Endodermal cell (in vitro differentiated cells): ENCODE data around the gene PYROXD2. TPM values are rescaled to one million over a fixed set of nuclear protein-coding genes. Genes with fewer than 3 reads are reported as not detected.

ENCODE experiments used
- DNase-seq: peaks from one replicate; pipeline ENCODE4 v3.0.0-alpha.2; 2017
- H3K27ac ChIP-seq: 2 replicates; pipeline ENCODE4 v1.5.1; 2013; ENCODE audit warnings: mild to moderate bottlenecking, low read depth, low read length, moderate library complexity
- H3K27me3 ChIP-seq: 2 replicates; pipeline ENCODE4 v1.6.1; 2013; ENCODE audit warnings: mild to moderate bottlenecking, low read length, moderate library complexity; ENCODE audit not compliant: insufficient read depth, control insufficient read depth, poor library complexity, severe bottlenecking
- H3K36me3 ChIP-seq: 2 replicates; pipeline ENCODE4 v1.7.0; 2013; ENCODE audit warnings: mild to moderate bottlenecking, low read length, moderate library complexity; ENCODE audit not compliant: control insufficient read depth, insufficient read depth
- H3K4me1 ChIP-seq: one replicate; pipeline ENCODE4 v1.7.0; 2013; ENCODE audit warnings: low read length; ENCODE audit not compliant: control insufficient read depth, insufficient read depth
- H3K4me3 ChIP-seq: 2 replicates; pipeline ENCODE4 v1.5.1; 2013; ENCODE audit warnings: mild to moderate bottlenecking, low read length, moderate library complexity
- H3K9ac ChIP-seq: 2 replicates; pipeline ENCODE4 v1.6.1; 2013; ENCODE audit warnings: mild to moderate bottlenecking, low read length, moderate library complexity; ENCODE audit not compliant: poor library complexity, severe bottlenecking; ENCODE audit errors: extremely low read depth
- H3K9me3 ChIP-seq: 2 replicates; pipeline ENCODE4 v1.6.1; 2013; ENCODE audit warnings: mild to moderate bottlenecking, low read length, moderate library complexity; ENCODE audit not compliant: control insufficient read depth
- H3K27ac Mint-ChIP-seq: 2 replicates; pipeline ENCODE4 v1.8.0; 2020; ENCODE audit warnings: mixed read lengths
- H3K27me3 Mint-ChIP-seq: 2 replicates; pipeline ENCODE4 v1.8.0; 2021; ENCODE audit warnings: mild to moderate bottlenecking, mixed read lengths; ENCODE audit not compliant: insufficient read depth
- H3K36me3 Mint-ChIP-seq: 2 replicates; pipeline ENCODE4 v1.8.0; 2020; ENCODE audit warnings: low read depth, mixed read lengths
- H3K4me1 Mint-ChIP-seq: 2 replicates; pipeline ENCODE4 v1.8.0; 2020; ENCODE audit warnings: mixed read lengths
- H3K4me3 Mint-ChIP-seq: 2 replicates; pipeline ENCODE4 v1.8.0; 2020; ENCODE audit warnings: mild to moderate bottlenecking, moderate library complexity, mixed read lengths
- H3K9me3 Mint-ChIP-seq: 2 replicates; pipeline ENCODE4 v1.8.0; 2020; ENCODE audit warnings: mild to moderate bottlenecking, mixed read lengths
- CTCF ChIP-seq: fragments of 200-600 bp; sonication (generic); conservative IDR thresholded peaks from 2 replicates; pipeline ENCODE4 v1.5.0; 2021; ENCODE audit warnings: antibody characterized with exemption, mild to moderate bottlenecking
- WGBS, 2 experiments: methylation state at CpG; one replicate each; pipeline versions ENCODE4 v1.1.5 to v1.1.7; 2013; ENCODE audit warnings: missing lambda C conversion rate in 2 of 2, mixed read lengths in 1 of 2; ENCODE audit not compliant: insufficient coverage in 1 of 2, insufficient read length in 1 of 2; 5-methylcytosine and 5-hydroxymethylcytosine counted together
- total RNA-seq, 2 donors: library from RNA; stranded (reverse); fragmentation: NEBNext Ultra II Directional in 1 of 2; extraction: Animal tissue kit (Norgen Biotek cat#: 25700) in 1 of 2; gene quantifications; 2 replicates in 1 of 2; 3 replicates in 1 of 2; pipeline ENCODE4 v1.2.1, GENCODE V29; 2021

The PYROXD2 gene
- total RNA-seq, 2 donors from 2014 or later: 9.2 to 9.5 TPM

DNA sequence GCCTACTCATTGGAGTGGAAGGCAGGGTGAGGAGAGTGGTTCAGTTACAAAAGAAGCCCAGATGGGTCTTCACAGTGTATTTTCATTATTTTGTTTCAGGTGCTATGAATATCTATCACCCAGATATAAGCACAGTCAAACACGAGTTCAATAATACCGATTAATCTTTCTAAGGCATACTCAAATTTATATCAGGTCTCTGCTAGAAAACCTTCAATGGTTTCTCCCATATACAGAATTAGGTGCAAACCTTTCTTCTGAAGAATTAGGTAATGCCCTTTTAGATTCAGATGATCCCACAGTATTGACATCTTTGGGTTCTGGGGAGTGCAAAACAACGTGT is 46.5 kb upstream of the PYROXD2 start:
- 96 to 100% methylated on average over 1 to 3 of the region's 3 CpGs for WGBS, 2 experiments
- no peak for TF ChIP-seq CTCF
- H3K27me3 Mint-ChIP-seq: peaks cover 55% of the 10 kb centered on the region

GRCh38 chr10:98460837-98461499 is 46.0 kb upstream of the PYROXD2 start:
- Histone ChIP-seq H3K9me3 (no peaks in the 10 kb centered on the region), H3K4me3 (no peak overlapping the region), H3K9ac (no peak overlapping the region), H3K27ac (no peak overlapping the region), H3K27me3 (peaks cover 45% of the 10 kb centered on the region), H3K4me1 (peaks cover 13% of the 10 kb centered on the region), H3K36me3 (no peaks in the 10 kb centered on the region)
- peaks cover 53% of the 10 kb centered on the region for H3K27me3 Mint-ChIP-seq
- no peak for TF ChIP-seq CTCF
- peaks cover 10% of the 10 kb centered on the region for H3K4me1 Mint-ChIP-seq
- no peaks in the 10 kb centered on the region for H3K9me3 Mint-ChIP-seq
- WGBS, 2 experiments: 90 to 91% methylated on average over 2 to 3 of the region's 3 CpGs
- no peak overlapping the region for H3K4me3 Mint-ChIP-seq
- H3K27ac Mint-ChIP-seq: no peak overlapping the region
- DNase-seq: no peak
- H3K36me3 Mint-ChIP-seq: no peaks in the 10 kb centered on the region

More for the DNA sequence above, 46.5 kb upstream of the PYROXD2 start:
- H3K27me3 ChIP-seq: peaks cover 49% of the 10 kb centered on the region
- H3K27ac Mint-ChIP-seq: no peak overlapping the region
- no peak for DNase-seq
- no peak overlapping the region for H3K9ac ChIP-seq
- H3K4me1 ChIP-seq: peaks cover 8% of the 10 kb centered on the region
- H3K36me3 Mint-ChIP-seq: no peaks in the 10 kb centered on the region
- H3K4me3 Mint-ChIP-seq: no peak overlapping the region
- H3K4me3 ChIP-seq: no peak overlapping the region
- H3K9me3 Mint-ChIP-seq: no peaks in the 10 kb centered on the region
- no peaks in the 10 kb centered on the region for H3K36me3 ChIP-seq
- H3K27ac ChIP-seq: no peak overlapping the region
- no peaks in the 10 kb centered on the region for H3K9me3 ChIP-seq
- peaks cover 7% of the 10 kb centered on the region for H3K4me1 Mint-ChIP-seq

- Mint-ChIP-seq H3K4me3 (no peak overlapping the region), H3K27ac (no peak overlapping the region), H3K9me3 (no peaks in the 10 kb centered on the region), H3K36me3 (no peaks in the 10 kb centered on the region), H3K27me3 (peaks cover 44% of the 10 kb centered on the region), H3K4me1 (peaks cover 6% of the 10 kb centered on the region)
- Histone ChIP-seq H3K4me3 (no peak overlapping the region), H3K27ac (no peak overlapping the region), H3K9ac (no peak overlapping the region), H3K36me3 (no peaks in the 10 kb centered on the region), H3K4me1 (peaks cover 18% of the 10 kb centered on the region), H3K27me3 (peaks cover 48% of the 10 kb centered on the region), H3K9me3 (no peaks in the 10 kb centered on the region)
- no peak for TF ChIP-seq CTCF
- no peak for DNase-seq
- WGBS, 2 experiments: 79 to 92% methylated on average over 5 to 14 of the region's 15 CpGs
Measured at GRCh38 chr10:98458809-98459784, 44.1 kb upstream of the PYROXD2 start.
